Endothelial cell of umbilical vein (primary cell): ENCODE results near the gene PTGFRN. TPM values are rescaled to one million over a fixed set of nuclear protein-coding genes. Genes with fewer than 3 reads are reported as not detected.

ENCODE experiments used
- BruUV-seq: library from RNA; stranded (reverse); fragments of 400-500 nt; replicated peaks from 2 replicates; lab custom pipeline; 2021; lab: Mats Ljungman, UMichigan
- CTCF ChIA-PET: fragments of 300-600, 350-600 bp; sonication (Branson Sonifier 250); formaldehyde crosslinking; loops from one replicate; lab custom pipeline; 2021; ENCODE audit warnings: antibody characterized with exemption, inconsistent platforms; lab: Charles Lee
- POLR2A ChIA-PET: fragments of 300-600, 350-600 bp; sonication (Branson Sonifier 250); formaldehyde crosslinking; loops from one replicate; lab custom pipeline; 2021; ENCODE audit warnings: antibody characterized with exemption, inconsistent platforms; lab: Charles Lee
- DNase-seq: peaks from one replicate; pipeline ENCODE4 v3.0.0-alpha.2; 2011; ENCODE audit warnings: low read depth, low spot score
- FAIRE-seq: peaks from 2 replicates; lab custom pipeline; 2011; peaks lifted over from hg19 to GRCh38; lab: Jason Lieb, UNC
- H2AFZ ChIP-seq: 2 replicates; pipeline ENCODE4 v1.6.0; 2012; ENCODE audit warnings: low read depth, low read length, control low read depth, inconsistent platforms
- H3K27ac ChIP-seq: 2 replicates; pipeline ENCODE4 v1.5.1; 2011; ENCODE audit warnings: low read depth, mild to moderate bottlenecking, control low read depth, low read length, moderate library complexity; ENCODE audit not compliant: insufficient read depth
- H3K27me3 ChIP-seq, 2 experiments: 2 replicates each; pipeline versions ENCODE4 v1.6.0 to v1.6.1; 2011; ENCODE audit warnings: low read length in 2 of 2, mixed read lengths in 1 of 2; ENCODE audit not compliant: control insufficient read depth in 2 of 2, insufficient read depth in 2 of 2
- H3K36me3 ChIP-seq, 2 experiments: 2 replicates in 1 of 2; 3 replicates in 1 of 2; pipeline ENCODE4 v1.5.1; 2011; ENCODE audit warnings: low read length in 2 of 2, mild to moderate bottlenecking in 1 of 2, moderate library complexity in 1 of 2; ENCODE audit not compliant: control insufficient read depth in 2 of 2, insufficient read depth in 2 of 2; ENCODE audit errors: extremely low read depth in 1 of 2
- H3K4me1 ChIP-seq: 3 replicates; pipeline ENCODE4 v1.5.1; 2011; ENCODE audit warnings: mild to moderate bottlenecking, low read length; ENCODE audit not compliant: control insufficient read depth, insufficient read depth; ENCODE audit errors: extremely low read depth
- H3K4me2 ChIP-seq: 2 replicates; pipeline ENCODE4 v1.6.1; 2011; ENCODE audit warnings: low read length, control low read depth, mixed read lengths; ENCODE audit not compliant: insufficient read depth
- H3K4me3 ChIP-seq, 3 experiments: fragments of 200-600 bp in 1 of 3; sonication (generic), shearing (Covaris generic) in 1 of 3; replicated peaks in 1 of 3; 2 replicates each; pipeline ENCODE4 v1.5.1; 2011 to 2016; ENCODE audit warnings: control low read depth in 3 of 3, low read length in 3 of 3, mild to moderate bottlenecking in 2 of 3, inconsistent platforms in 1 of 3, low read depth in 1 of 3, moderate library complexity in 1 of 3; ENCODE audit not compliant: insufficient read depth in 1 of 3
- H3K79me2 ChIP-seq: 2 replicates; pipeline ENCODE4 v1.6.0; 2012; ENCODE audit warnings: low read length, inconsistent platforms; ENCODE audit not compliant: control insufficient read depth, insufficient read depth
- H3K9ac ChIP-seq: replicated peaks from 2 replicates; pipeline ENCODE3; 2011; ENCODE audit warnings: low read length, control low read depth; ENCODE audit not compliant: insufficient read depth; ENCODE audit errors: extremely low read depth
- H3K9me1 ChIP-seq: replicated peaks from 3 replicates; pipeline ENCODE4 v1.6.0; 2011; ENCODE audit warnings: mild to moderate bottlenecking, low read length; ENCODE audit not compliant: control insufficient read depth, insufficient read depth; ENCODE audit errors: extremely low read depth
- H3K9me3 ChIP-seq: replicated peaks from 2 replicates; pipeline ENCODE4 v1.5.1; 2012; ENCODE audit warnings: low read length, inconsistent platforms; ENCODE audit not compliant: control insufficient read depth, insufficient read depth
- H4K20me1 ChIP-seq: replicated peaks from 2 replicates; pipeline ENCODE3; 2011; ENCODE audit warnings: mild to moderate bottlenecking, low read length; ENCODE audit not compliant: control insufficient read depth, insufficient read depth; ENCODE audit errors: extremely low read depth
- CTCF ChIP-seq, 2 donors: IDR thresholded peaks; 1 replicate in 1 of 2; 2 replicates in 1 of 2; pipeline ENCODE4 v1.5.1; 2011; ENCODE audit warnings: low read length in 2 of 2, mild to moderate bottlenecking in 2 of 2, moderate library complexity in 2 of 2, control low read depth in 1 of 2, inconsistent platforms in 1 of 2, low read depth in 1 of 2; ENCODE audit not compliant: insufficient read depth in 1 of 2; ENCODE audit errors: extremely low read depth in 1 of 2
- EZH2 ChIP-seq: IDR thresholded peaks from 2 replicates; pipeline ENCODE4 v1.6.1; 2012; ENCODE audit warnings: borderline replicate concordance, low read depth, mild to moderate bottlenecking, moderate library complexity, low read length, inconsistent platforms; ENCODE audit not compliant: severe bottlenecking
- FOS ChIP-seq: IDR thresholded peaks from 2 replicates; pipeline ENCODE4 v1.6.1; 2011; ENCODE audit warnings: mild to moderate bottlenecking, low read length, moderate library complexity, borderline replicate concordance; ENCODE audit not compliant: insufficient read depth
- GATA2 ChIP-seq: IDR thresholded peaks from 2 replicates; pipeline ENCODE4 v1.7.0; 2011; ENCODE audit warnings: low read depth, mild to moderate bottlenecking, moderate library complexity, mixed read lengths, low read length; ENCODE audit not compliant: insufficient read length, insufficient read depth
- JUN ChIP-seq: IDR thresholded peaks from 2 replicates; pipeline ENCODE4 v1.6.1; 2011; ENCODE audit warnings: borderline replicate concordance, low read depth; ENCODE audit not compliant: insufficient read length, insufficient read depth
- MAX ChIP-seq: IDR thresholded peaks from 2 replicates; pipeline ENCODE4 v1.6.1; 2011; ENCODE audit not compliant: insufficient read depth, insufficient read length
- MYC ChIP-seq: IDR thresholded peaks from one replicate; pipeline ENCODE4 v1.6.1; 2011; ENCODE audit warnings: mild to moderate bottlenecking, low read depth, low read length
- POLR2A ChIP-seq: IDR thresholded peaks from 2 replicates; pipeline ENCODE4 v1.6.1; 2012; ENCODE audit warnings: low read depth, mild to moderate bottlenecking, control low read depth, low read length
- POLR2AphosphoS5 ChIP-seq: IDR thresholded peaks from 2 replicates; pipeline ENCODE4 v1.6.1; 2012; ENCODE audit warnings: low read depth, mild to moderate bottlenecking, control low read depth, low read length, moderate library complexity; ENCODE audit not compliant: insufficient read depth
- dilution Hi-C: fragments of 300-500 bp; cut with MboI; formaldehyde crosslinking; loops from one replicate; pipeline ENCODE4 v1.15.0; 2019; ENCODE audit warnings: low sequenced_read_pairs; ENCODE audit not compliant: extremely low pct_ligation_motif_present
- intact Hi-C: fragments of 100-400 bp; cut with micrococcal nuclease; formaldehyde crosslinking; loops from one replicate; pipeline ENCODE4 v1.10.0; 2022
- polyA plus RNA-seq, 4 experiments: library from polyadenylated mRNA; depleted of rRNA in 3 of 4; stranded (reverse) in 3 of 4; unstranded in 1 of 4; fragments of >200 nt; gene quantifications; 2 replicates each; pipeline versions ENCODE4 v1.2.1 to v1.2.3, GENCODE V29; 2011 to 2012; ENCODE audit warnings: missing spikeins in 1 of 4
- total RNA-seq: library from RNA; stranded (reverse); gene quantifications from 2 replicates; pipeline ENCODE4 v1.2.3, GENCODE V29; 2021

Gene PTGFRN
- total and polyA plus RNA-seq, 2 donors (not counting 3 experiments of a cell fraction or from before 2014, with no cell fraction given), result 39.6 to 60.7 TPM

DNA sequence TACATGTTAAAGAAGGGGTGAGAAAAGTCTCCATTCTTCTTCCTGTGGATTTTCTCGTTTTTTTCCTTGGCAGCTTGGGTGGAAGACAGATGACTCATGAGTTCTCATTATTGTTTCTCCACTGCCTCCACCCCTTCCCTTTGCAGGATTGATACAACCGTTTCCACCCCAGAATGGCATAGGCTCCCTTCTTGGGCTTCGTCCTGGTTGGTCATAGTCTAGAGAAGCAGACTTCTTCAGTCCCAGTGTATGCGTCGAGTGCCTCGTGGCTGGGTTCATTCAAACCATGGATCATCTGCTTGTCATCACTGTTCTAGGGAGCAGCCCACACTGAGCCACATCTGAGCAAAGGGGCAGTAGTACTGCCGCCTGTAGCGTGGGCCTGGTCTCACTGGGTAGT, 13.7 kb downstream of the PTGFRN start:
- H3K27me3 ChIP-seq, result no peaks in the 10 kb centered on the region
- no peaks in the 10 kb centered on the region for H3K9me3 ChIP-seq
- peak; percentile 87 for DNase-seq
- H3K4me1 ChIP-seq, result peaks cover 9% of the 10 kb centered on the region
- H4K20me1 ChIP-seq, result no peaks in the 10 kb centered on the region
- FAIRE-seq, result peak; percentile 87
- intact Hi-C loops (no loop called here), dilution Hi-C loops (no loop called here)
- no peak overlapping the region for H3K27ac ChIP-seq
- ChIA-PET POLR2A (no interaction called here), CTCF (interaction anchor here (1.4 kb wide), 1 partner anchor 11 kb away, joined by 3 read pairs; no protein-coding TSS in a partner anchor)
- no peaks in the 10 kb centered on the region for H3K36me3 ChIP-seq
- no peak overlapping the region for H3K4me3 ChIP-seq
- no peaks in the 10 kb centered on the region for H3K79me2 ChIP-seq
- H3K9ac ChIP-seq, result no peak overlapping the region
- H3K4me2 ChIP-seq, result peak overlapping the region; percentile 23
- TF ChIP-seq JUN (peak; percentile 60), MYC (no peak), FOS (peak; percentile 81)
- no TSS peak for BruUV-seq
- H3K9me1 ChIP-seq, result no peaks in the 10 kb centered on the region
- H2AFZ ChIP-seq, result peak overlapping the region; percentile 41

DNA sequence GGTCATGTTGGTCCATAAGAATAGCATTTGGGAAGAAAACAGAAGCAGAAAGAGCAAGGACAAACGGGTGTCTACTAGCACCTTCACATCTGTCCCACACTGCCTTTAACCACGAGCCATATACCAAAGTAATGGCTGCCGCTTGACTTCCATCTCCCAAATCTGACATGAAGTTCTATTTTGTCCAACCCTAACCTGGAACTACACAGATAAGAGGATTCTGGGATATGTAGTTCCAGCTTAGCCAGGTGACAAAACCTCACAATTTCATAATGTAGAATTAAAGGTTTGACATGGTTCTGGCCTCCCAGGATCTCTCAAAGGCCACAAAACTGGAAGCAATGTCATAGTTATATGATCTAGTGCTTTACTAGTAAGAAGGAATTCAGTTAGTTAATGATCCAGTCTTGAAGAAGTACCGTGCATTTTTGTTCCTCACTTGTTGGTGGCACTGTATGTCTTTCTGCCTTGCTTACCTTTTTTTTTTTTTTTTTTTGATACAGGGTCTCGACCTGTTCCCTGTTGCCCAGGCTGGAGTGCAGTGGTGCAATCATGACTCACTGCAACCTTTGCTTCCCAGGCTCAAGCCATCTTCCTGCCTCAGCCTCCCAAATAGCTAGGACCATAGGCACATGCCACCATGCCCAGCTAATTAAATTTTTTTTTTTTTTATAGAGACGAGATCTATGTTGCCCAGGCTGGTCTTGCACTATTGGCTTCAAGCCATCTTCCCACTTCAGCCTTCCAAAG, 17.5 kb downstream of the PTGFRN start:
- no peak overlapping the region for H2AFZ ChIP-seq
- H4K20me1 ChIP-seq, result no peaks in the 10 kb centered on the region
- ChIA-PET POLR2A (no interaction called here), CTCF (interaction anchor here (0.7 kb wide), 1 partner anchor 87 kb away, joined by 5 read pairs; no protein-coding TSS in a partner anchor)
- no peaks in the 10 kb centered on the region for H3K9me1 ChIP-seq
- no peaks in the 10 kb centered on the region for H3K9me3 ChIP-seq
- no peaks in the 10 kb centered on the region for H3K79me2 ChIP-seq
- H3K36me3 ChIP-seq, result no peaks in the 10 kb centered on the region
- H3K4me2 ChIP-seq, result no peak overlapping the region
- DNase-seq (no peak), FAIRE-seq (no peak)
- H3K4me3 ChIP-seq, result no peak overlapping the region
- intact Hi-C loops, result no loop called here
- H3K27me3 ChIP-seq, result no peaks in the 10 kb centered on the region
- H3K9ac ChIP-seq, result no peak overlapping the region
- TF ChIP-seq JUN (no peak), MYC (no peak), GATA2 (no peak), FOS (no peak), POLR2A (no peak), EZH2 (no peak), MAX (no peak), CTCF (IDR thresholded peaks at IDR 0.05; ENCODE audit: extremely low read depth in 1 of 2, insufficient read depth in 1 of 2, low read depth in 1 of 2, low read length in 2 of 2) (no peak), POLR2AphosphoS5 (no peak)
- no TSS peak for BruUV-seq
- no peak overlapping the region for H3K27ac ChIP-seq
- dilution Hi-C loops, result no loop called here
- H3K4me1 ChIP-seq, result peaks cover 9% of the 10 kb centered on the region
